ENCODE data around the gene AAK1.

Gene AAK1

GRCh38 chr2:69489793-69490192 is 153.7 kb downstream of the AAK1 start:
- no peak overlapping the region for H3K27ac ChIP-seq (ENCODE audit: low read length)
- WGBS (ENCODE audit: insufficient coverage, insufficient read length) = no CpG with 5 or more reads among the region's 6 CpGs
- H3K9me3 ChIP-seq (ENCODE audit: control insufficient read depth, insufficient read depth, low read length) = no peaks in the 10 kb centered on the region
- no peaks in the 10 kb centered on the region for H3K27me3 ChIP-seq (ENCODE audit: control insufficient read depth, insufficient read depth, low read length)
- H3K4me1 ChIP-seq (ENCODE audit: control insufficient read depth, insufficient read depth, low read length) = no peaks in the 10 kb centered on the region
- no peak for DNase-seq (ENCODE audit: low read depth, low spot score)
- no peaks in the 10 kb centered on the region for H3K36me3 ChIP-seq (ENCODE audit: control insufficient read depth, insufficient read depth, low read length)
- H3K4me3 ChIP-seq (ENCODE audit: low read length) = no peak overlapping the region

- H3K27me3 ChIP-seq (ENCODE audit: control insufficient read depth, insufficient read depth, low read length) = no peaks in the 10 kb centered on the region
- H3K36me3 ChIP-seq (ENCODE audit: control insufficient read depth, insufficient read depth, low read length) = no peaks in the 10 kb centered on the region
- H3K4me3 ChIP-seq (ENCODE audit: low read length) = no peak overlapping the region
- WGBS (ENCODE audit: insufficient coverage, insufficient read length) = no CpG with 5 or more reads among the region's 3 CpGs
- H3K4me1 ChIP-seq (ENCODE audit: control insufficient read depth, insufficient read depth, low read length) = no peaks in the 10 kb centered on the region
- no peaks in the 10 kb centered on the region for H3K9me3 ChIP-seq (ENCODE audit: control insufficient read depth, insufficient read depth, low read length)
- DNase-seq (ENCODE audit: low read depth, low spot score) = no peak
- no peak overlapping the region for H3K27ac ChIP-seq (ENCODE audit: low read length)
These were observed 159.8 kb downstream of the AAK1 start for GRCh38 chr2:69483696-69484095.

- H3K9me3 ChIP-seq (ENCODE audit: control insufficient read depth, insufficient read depth, low read length) = no peaks in the 10 kb centered on the region
- WGBS (ENCODE audit: insufficient coverage, insufficient read length) = no CpG with 5 or more reads among the region's 4 CpGs
- no peaks in the 10 kb centered on the region for H3K27me3 ChIP-seq (ENCODE audit: control insufficient read depth, insufficient read depth, low read length)
- no peak overlapping the region for H3K27ac ChIP-seq (ENCODE audit: low read length)
- no peaks in the 10 kb centered on the region for H3K36me3 ChIP-seq (ENCODE audit: control insufficient read depth, insufficient read depth, low read length)
- DNase-seq (ENCODE audit: low read depth, low spot score) = no peak
- H3K4me3 ChIP-seq (ENCODE audit: low read length) = no peak overlapping the region
- no peaks in the 10 kb centered on the region for H3K4me1 ChIP-seq (ENCODE audit: control insufficient read depth, insufficient read depth, low read length)
These were observed 160.5 kb downstream of the AAK1 start for GRCh38 chr2:69483024-69483423.

- Histone ChIP-seq H3K4me3 (ENCODE audit: low read length) (no peak overlapping the region), H3K9me3 (ENCODE audit: control insufficient read depth, insufficient read depth, low read length) (no peaks in the 10 kb centered on the region), H3K4me1 (ENCODE audit: control insufficient read depth, insufficient read depth, low read length) (no peaks in the 10 kb centered on the region), H3K27me3 (ENCODE audit: control insufficient read depth, insufficient read depth, low read length) (no peaks in the 10 kb centered on the region), H3K36me3 (ENCODE audit: control insufficient read depth, insufficient read depth, low read length) (no peaks in the 10 kb centered on the region), H3K27ac (ENCODE audit: low read length) (no peak overlapping the region)
- DNase-seq (ENCODE audit: low read depth, low spot score) = no peak
- no CpG with 5 or more reads among the region's 3 CpGs for WGBS (ENCODE audit: insufficient coverage, insufficient read length)
These were observed 161.1 kb downstream of the AAK1 start for GRCh38 chr2:69482471-69482870.

- WGBS (ENCODE audit: insufficient coverage, insufficient read length) = no CpG with 5 or more reads among the region's 1 CpG
- Histone ChIP-seq H3K36me3 (ENCODE audit: control insufficient read depth, insufficient read depth, low read length) (no peaks in the 10 kb centered on the region), H3K27ac (ENCODE audit: low read length) (no peak overlapping the region)
These were observed 162.1 kb downstream of the AAK1 start for GRCh38 chr2:69481421-69481820.

GRCh38 chr2:69477627-69478026 is 165.9 kb downstream of the AAK1 start:
- Histone ChIP-seq H3K9me3 (ENCODE audit: control insufficient read depth, insufficient read depth, low read length) (no peaks in the 10 kb centered on the region), H3K4me3 (ENCODE audit: low read length) (no peak overlapping the region), H3K36me3 (ENCODE audit: control insufficient read depth, insufficient read depth, low read length) (no peaks in the 10 kb centered on the region), H3K27ac (ENCODE audit: low read length) (no peak overlapping the region), H3K27me3 (ENCODE audit: control insufficient read depth, insufficient read depth, low read length) (no peaks in the 10 kb centered on the region), H3K4me1 (ENCODE audit: control insufficient read depth, insufficient read depth, low read length) (no peaks in the 10 kb centered on the region)
- DNase-seq (ENCODE audit: low read depth, low spot score) = no peak
- 100% methylated on average over 1 of the region's 1 CpG for WGBS (ENCODE audit: insufficient coverage, insufficient read length)

More at GRCh38 chr2:69481421-69481820, 162.1 kb downstream of the AAK1 start:
- H3K9me3 ChIP-seq (ENCODE audit: control insufficient read depth, insufficient read depth, low read length) = no peaks in the 10 kb centered on the region
- no peak overlapping the region for H3K4me3 ChIP-seq (ENCODE audit: low read length)
- DNase-seq (ENCODE audit: low read depth, low spot score) = no peak
- no peaks in the 10 kb centered on the region for H3K27me3 ChIP-seq (ENCODE audit: control insufficient read depth, insufficient read depth, low read length)
- H3K4me1 ChIP-seq (ENCODE audit: control insufficient read depth, insufficient read depth, low read length) = no peaks in the 10 kb centered on the region

- H3K36me3 ChIP-seq (ENCODE audit: control insufficient read depth, insufficient read depth, low read length) = no peaks in the 10 kb centered on the region
- H3K27me3 ChIP-seq (ENCODE audit: control insufficient read depth, insufficient read depth, low read length) = no peaks in the 10 kb centered on the region
- H3K4me3 ChIP-seq (ENCODE audit: low read length) = no peak overlapping the region
- H3K4me1 ChIP-seq (ENCODE audit: control insufficient read depth, insufficient read depth, low read length) = no peaks in the 10 kb centered on the region
- H3K27ac ChIP-seq (ENCODE audit: low read length) = no peak overlapping the region
- H3K9me3 ChIP-seq (ENCODE audit: control insufficient read depth, insufficient read depth, low read length) = no peaks in the 10 kb centered on the region
- no CpG with 5 or more reads among the region's 2 CpGs for WGBS (ENCODE audit: insufficient coverage, insufficient read length)
- no peak for DNase-seq (ENCODE audit: low read depth, low spot score)
These were observed 168.9 kb downstream of the AAK1 start for GRCh38 chr2:69474688-69475087.

DNA sequence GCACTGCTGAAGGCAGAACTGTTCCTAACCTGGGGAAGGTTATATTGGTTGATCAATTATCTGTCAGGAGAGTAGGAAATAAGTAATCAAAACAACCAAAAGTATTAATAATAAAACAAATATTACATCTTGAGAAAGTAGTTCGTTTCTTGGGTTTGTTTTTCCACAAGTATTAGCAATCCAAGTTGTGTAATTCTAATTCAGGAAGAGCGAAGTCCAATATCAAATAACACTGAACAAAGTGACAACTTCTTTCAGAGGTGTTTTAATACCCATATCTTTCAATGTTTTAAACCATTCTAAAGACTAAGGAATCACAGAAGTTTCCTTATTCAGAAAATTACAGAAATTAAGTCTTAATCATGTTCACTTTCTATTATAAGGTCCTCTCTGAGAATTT is 171.7 kb downstream of the AAK1 start:
- Histone ChIP-seq H3K27ac (ENCODE audit: low read length) (no peak overlapping the region), H3K4me3 (ENCODE audit: low read length) (no peak overlapping the region), H3K9me3 (ENCODE audit: control insufficient read depth, insufficient read depth, low read length) (no peaks in the 10 kb centered on the region), H3K4me1 (ENCODE audit: control insufficient read depth, insufficient read depth, low read length) (no peaks in the 10 kb centered on the region), H3K36me3 (ENCODE audit: control insufficient read depth, insufficient read depth, low read length) (no peaks in the 10 kb centered on the region), H3K27me3 (ENCODE audit: control insufficient read depth, insufficient read depth, low read length) (no peaks in the 10 kb centered on the region)
- no CpG with 5 or more reads among the region's 2 CpGs for whole genome bisulfite sequencing (ENCODE audit: insufficient coverage, insufficient read length)
- DNase-seq (ENCODE audit: low read depth, low spot score) = no peak

- Histone ChIP-seq H3K9me3 (ENCODE audit: control insufficient read depth, insufficient read depth, low read length) (no peaks in the 10 kb centered on the region), H3K4me1 (ENCODE audit: control insufficient read depth, insufficient read depth, low read length) (no peaks in the 10 kb centered on the region), H3K27me3 (ENCODE audit: control insufficient read depth, insufficient read depth, low read length) (no peaks in the 10 kb centered on the region), H3K4me3 (ENCODE audit: low read length) (no peak overlapping the region), H3K36me3 (ENCODE audit: control insufficient read depth, insufficient read depth, low read length) (no peaks in the 10 kb centered on the region), H3K27ac (ENCODE audit: low read length) (no peak overlapping the region)
- no CpG with 5 or more reads among the region's 5 CpGs for WGBS (ENCODE audit: insufficient coverage, insufficient read length)
- DNase-seq (ENCODE audit: low read depth, low spot score) = no peak
These were observed 172.6 kb downstream of the AAK1 start for GRCh38 chr2:69470911-69471310.

GRCh38 chr2:69469784-69470183 is 173.8 kb downstream of the AAK1 start:
- no peaks in the 10 kb centered on the region for H3K9me3 ChIP-seq (ENCODE audit: control insufficient read depth, insufficient read depth, low read length)
- no peaks in the 10 kb centered on the region for H3K27me3 ChIP-seq (ENCODE audit: control insufficient read depth, insufficient read depth, low read length)
- no peaks in the 10 kb centered on the region for H3K4me1 ChIP-seq (ENCODE audit: control insufficient read depth, insufficient read depth, low read length)
- no peak overlapping the region for H3K27ac ChIP-seq (ENCODE audit: low read length)
- H3K36me3 ChIP-seq (ENCODE audit: control insufficient read depth, insufficient read depth, low read length) = no peaks in the 10 kb centered on the region
- no CpG with 5 or more reads among the region's 1 CpG for WGBS (ENCODE audit: insufficient coverage, insufficient read length)
- no peak overlapping the region for H3K4me3 ChIP-seq (ENCODE audit: low read length)
- DNase-seq (ENCODE audit: low read depth, low spot score) = no peak

- H3K27me3 ChIP-seq (ENCODE audit: control insufficient read depth, insufficient read depth, low read length) = no peaks in the 10 kb centered on the region
- H3K4me1 ChIP-seq (ENCODE audit: control insufficient read depth, insufficient read depth, low read length) = no peaks in the 10 kb centered on the region
- H3K4me3 ChIP-seq (ENCODE audit: low read length) = no peak overlapping the region
- H3K9me3 ChIP-seq (ENCODE audit: control insufficient read depth, insufficient read depth, low read length) = no peaks in the 10 kb centered on the region
- no peak overlapping the region for H3K27ac ChIP-seq (ENCODE audit: low read length)
- WGBS (ENCODE audit: insufficient coverage, insufficient read length) = no CpG with 5 or more reads among the region's 3 CpGs
- no peak for DNase-seq (ENCODE audit: low read depth, low spot score)
- H3K36me3 ChIP-seq (ENCODE audit: control insufficient read depth, insufficient read depth, low read length) = no peaks in the 10 kb centered on the region
These were observed 174.2 kb downstream of the AAK1 start for GRCh38 chr2:69469375-69469774.

Data from iPS DF 6.9 (cell line).